ENCODE results near the gene HDAC4.
"Not testable (repeated sequence)": the region's sequence is repeated elsewhere in the genome, so short reads cannot be mapped to it uniquely, and the experiment has no call there.

Gene HDAC4

DNA sequence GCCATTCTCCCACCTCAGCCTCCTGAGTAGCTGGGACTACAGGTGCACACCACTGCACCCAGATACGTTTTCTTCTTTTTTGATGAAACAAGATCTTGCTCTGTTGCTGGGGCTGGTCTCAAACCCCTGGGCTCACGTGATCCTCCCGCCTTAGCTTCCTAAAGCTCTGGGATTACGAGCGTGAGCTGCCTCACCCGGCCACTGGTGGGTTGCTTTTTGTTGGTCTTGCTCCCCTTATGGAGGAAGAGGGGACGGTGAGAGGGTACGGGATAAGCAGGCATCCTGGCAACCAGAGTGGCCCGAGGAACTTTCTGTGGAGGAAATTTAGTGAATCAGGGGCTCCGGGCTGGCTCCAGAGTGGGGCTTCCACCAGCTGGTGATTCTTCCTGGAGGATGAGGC is 222.3 kb downstream of the HDAC4 start:
- DNase-seq = no peak

- DNase-seq = no peak
Observed at GRCh38 chr2:239177908-239178307, 222.9 kb downstream of the HDAC4 start.

DNA sequence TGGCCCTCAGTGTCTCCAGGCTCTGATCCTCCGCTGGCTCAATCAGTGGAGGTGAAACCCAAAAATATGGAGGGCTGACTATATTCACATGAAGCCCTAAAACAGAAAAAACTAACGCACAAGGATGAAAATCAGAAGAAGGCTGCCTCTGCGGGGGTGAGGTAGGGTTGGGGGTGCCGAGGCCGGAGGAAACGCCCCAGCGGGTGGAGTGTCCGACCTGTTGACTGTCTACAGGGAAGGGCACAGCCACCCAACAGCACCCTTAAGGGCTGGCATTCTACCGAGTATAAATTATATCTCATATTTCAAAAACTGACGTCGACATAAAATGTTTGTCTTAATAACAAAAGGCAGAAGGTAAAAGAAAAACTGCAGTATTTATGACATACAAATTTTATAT is 223.5 kb downstream of the HDAC4 start:
- no peak for DNase-seq

DNA sequence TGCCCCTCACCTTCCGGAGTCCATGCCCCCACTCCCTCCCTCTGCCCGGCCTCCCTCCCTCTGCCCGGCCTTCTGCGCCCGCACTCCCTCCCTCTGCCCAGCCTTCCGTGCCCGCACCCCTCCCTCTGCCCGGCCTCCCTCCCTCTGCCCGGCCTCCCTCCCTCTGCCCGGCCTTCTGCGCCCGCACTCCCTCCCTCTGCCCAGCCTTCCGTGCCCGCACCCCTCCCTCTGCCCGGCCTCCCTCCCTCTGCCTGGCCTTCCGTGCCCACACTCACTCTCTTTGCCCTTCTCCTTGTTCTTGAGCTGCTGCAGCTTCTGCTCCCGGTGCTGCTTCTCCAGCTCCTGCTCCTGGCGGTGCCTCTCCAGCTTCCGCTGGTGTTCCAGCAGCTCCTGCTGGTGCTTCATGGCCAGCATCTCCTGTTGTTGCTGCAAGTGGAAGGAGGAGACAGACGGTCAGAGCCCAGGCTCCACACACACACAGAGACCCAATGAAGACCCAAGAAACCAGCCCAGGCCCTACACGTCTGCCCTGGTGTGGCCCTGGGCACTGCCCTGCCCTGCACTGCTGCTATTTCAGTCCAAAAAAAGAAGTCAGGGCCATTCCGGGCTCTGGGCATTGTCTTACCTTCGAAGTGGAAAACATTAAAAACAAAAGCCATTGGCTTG is 224.5 kb downstream of the HDAC4 start:
- DNase-seq = not testable (repeated sequence)

DNA sequence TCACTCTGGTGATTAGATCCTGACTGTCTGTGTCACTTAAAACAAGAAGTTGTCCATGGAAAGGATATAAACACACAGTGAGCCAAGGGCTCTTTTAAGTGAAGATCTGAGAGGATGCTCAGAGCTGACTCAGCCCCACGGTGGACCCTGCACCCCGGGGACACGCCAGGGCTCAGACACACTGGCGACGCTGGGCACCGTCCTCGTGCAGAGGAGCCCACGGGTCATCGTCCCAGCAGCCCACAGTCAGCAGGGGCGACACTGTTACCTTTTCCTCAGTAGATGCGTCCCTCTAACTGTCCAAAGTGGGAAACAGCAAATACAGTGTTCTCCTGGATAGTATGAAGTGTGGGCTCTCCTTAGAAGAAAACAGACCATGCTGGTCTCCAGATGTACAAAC is 225.6 kb downstream of the HDAC4 start:
- DNase-seq = no peak

GRCh38 chr2:239173301-239173700 is 227.5 kb downstream of the HDAC4 start:
- DNase-seq = no peak

DNA sequence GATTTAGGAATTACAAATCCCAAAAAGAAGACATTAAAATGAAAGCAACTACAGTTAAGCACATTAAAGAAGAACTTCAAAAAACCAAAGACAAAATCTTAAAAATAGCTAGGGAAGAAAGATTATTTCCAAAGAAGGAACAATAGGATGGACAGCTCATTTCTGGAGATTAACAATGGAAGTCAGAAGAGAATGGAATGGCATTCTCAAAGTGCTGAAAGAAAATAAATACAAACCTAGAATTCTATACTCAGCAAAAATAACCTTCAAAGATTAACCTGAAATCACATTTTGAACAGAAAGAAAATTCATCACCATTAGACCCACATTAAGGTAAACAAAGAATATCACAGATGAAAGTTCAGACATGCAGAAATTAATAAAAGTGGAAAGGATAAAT is 229.2 kb downstream of the HDAC4 start:
- DNase-seq = no peak

DNA sequence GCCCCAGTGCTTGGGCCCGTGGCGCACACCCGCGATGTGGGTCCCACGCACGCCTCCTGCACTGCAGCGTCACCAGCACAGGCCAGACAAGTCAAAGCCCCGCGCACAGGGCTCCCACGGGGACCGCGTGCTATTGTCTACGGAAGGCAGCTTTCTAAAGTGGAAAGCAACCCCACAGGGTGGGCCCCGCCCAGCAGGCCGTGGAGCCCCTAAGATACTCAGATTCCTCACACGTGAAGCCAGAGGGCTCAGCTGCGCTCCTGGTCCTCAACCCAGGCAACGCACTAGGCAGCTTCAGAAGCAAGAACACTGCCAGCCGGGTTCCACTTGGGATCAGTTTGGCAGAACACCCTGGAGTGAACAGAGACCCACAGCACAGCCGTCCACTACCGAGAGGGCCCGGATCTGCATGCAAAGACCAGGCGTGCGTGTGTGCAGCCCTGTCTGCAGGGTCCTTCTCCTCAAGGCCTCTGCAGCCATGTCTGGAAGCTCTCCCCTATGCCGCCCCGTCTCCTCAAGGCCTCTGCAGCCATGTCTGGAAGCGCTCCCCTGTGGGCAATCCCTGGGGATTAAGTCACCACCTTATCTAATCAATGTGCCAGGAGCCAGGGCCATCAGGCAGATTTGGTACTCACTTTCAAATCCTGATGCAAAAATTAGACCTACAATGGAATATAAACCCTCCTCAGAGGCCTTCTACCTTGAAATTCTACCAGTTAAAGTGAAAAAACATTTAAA is 231.3 kb downstream of the HDAC4 start:
- DNase-seq = no peak

- DNase-seq = no peak
Observed at GRCh38 chr2:239168575-239168974, 232.2 kb downstream of the HDAC4 start.

- DNase-seq = no peak
Observed at GRCh38 chr2:239167766-239168444, 232.9 kb downstream of the HDAC4 start.

GRCh38 chr2:239167011-239167673 is 233.7 kb downstream of the HDAC4 start:
- DNase-seq = no peak

- DNase-seq = no peak
Observed at GRCh38 chr2:239166201-239166834, 234.5 kb downstream of the HDAC4 start.

DNA sequence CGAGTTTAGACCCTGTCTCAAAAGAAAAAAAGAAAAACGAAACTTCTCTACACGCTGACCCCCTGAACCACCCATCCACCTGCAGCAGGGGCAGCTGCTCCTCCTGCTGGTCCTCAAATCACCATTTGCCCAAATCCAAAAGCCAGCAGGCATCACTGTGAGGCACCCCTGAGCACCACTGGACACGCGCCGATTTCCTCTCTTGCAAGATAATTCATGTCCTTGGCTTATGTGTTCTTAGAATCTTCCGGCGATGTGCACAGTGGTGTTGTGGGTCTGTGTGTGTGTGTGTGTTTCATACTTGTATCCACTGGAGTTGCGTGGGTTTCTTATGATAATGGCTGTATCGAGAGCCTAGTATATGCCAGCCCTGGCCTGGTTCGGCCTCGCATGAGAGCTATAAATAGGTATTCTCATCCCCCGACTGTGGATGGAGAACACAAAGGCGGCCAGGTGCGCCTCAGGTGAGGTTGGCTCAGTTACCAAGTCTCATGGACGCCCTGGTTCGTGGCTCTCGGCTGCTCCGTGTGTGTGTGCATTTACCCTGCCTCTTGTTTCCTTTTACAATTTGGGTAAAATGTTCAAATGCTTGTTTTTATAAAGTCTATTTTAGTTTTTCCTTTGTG is 235.5 kb downstream of the HDAC4 start:
- DNase-seq = no peak

GRCh38 chr2:239164335-239164871 is 236.4 kb downstream of the HDAC4 start:
- no peak for DNase-seq

DNA sequence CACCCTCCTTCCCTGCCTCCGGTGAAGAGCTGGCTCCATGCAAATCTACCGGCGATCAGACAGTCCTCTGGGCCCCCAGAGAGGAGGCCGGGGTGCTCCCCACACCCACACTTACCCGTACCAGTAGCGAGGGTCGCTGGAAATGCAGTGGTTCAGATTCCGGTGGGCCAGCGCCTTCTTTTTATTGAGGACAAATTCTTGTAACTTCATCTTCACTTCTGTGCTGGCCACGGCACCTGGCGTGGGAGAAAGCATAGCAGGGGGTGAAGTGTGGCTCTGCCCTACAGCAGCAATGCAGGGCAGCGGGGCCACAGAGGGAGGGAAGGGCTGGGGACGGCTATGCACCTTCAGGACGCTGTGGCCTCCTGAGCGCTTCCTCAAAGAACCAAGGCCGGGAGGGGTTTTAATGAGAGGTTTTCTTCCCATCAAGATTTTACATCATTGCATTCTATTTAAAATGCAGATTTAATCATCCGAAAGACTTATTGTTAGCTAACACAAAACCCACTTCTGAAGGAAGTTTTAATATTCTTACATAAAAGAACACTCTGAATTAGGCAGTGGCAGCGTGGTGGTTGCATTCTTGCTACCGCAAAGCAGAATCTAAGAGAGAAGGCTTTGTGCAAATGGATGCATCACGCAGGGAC is 237.0 kb downstream of the HDAC4 start:
- no peak for DNase-seq

- DNase-seq = no peak
Observed at GRCh38 chr2:239162976-239163687, 237.7 kb downstream of the HDAC4 start.

DNA sequence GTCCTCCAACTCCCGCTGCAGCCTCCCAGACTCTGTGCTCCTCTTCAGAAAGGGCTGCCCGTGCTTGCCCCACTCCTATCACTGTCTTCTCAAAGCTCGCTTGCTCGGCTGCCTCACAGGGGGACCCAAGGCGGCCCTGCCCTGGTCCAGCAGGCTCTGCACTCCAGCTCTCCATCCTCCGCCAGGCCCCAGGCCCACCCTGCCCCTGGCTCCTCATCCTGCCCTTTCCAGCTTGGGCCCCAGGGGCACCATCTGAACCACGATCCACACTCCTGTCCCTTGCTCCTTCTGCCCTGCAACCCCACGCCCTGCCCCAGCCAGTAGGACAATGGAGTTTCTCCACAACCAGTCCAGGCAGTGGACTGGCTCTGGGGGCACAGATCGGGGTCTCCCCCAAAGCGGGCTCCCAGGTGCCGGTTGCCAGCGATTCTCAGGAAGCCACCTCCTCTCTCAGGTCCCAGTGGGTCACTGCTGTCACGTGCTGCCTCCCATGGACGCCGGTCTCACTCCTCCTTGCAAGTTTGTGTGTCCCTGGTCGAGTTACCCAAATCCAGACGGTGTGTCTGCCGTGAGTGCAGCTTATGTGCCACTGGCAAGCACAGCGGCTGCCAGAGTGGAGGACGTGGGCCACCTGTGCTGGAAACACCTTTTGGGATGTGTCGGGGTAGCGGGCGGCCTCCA is 238.5 kb downstream of the HDAC4 start:
- no peak for DNase-seq

DNA sequence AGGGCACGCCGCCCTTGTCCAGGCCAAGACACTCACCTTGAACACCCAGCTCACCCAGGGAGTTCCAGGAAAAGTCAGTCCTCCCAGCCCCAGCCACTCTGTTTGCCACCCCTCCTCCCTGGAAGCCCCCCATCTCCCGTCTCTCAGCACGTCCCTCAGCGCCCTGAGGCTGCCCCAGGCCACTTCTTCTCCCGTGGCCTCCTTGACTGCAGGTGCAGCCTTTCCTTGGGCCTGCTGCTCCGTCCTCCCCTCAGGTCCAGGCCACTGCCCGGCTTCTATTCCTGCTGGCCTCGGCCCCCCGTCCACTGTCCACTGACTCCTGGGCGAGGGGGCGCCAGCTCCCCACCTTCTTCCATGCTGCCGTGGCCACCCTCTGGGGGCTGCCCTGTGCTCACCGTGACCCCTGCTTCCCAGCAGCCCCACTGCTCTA is 239.1 kb downstream of the HDAC4 start:
- DNase-seq = no peak

DNA sequence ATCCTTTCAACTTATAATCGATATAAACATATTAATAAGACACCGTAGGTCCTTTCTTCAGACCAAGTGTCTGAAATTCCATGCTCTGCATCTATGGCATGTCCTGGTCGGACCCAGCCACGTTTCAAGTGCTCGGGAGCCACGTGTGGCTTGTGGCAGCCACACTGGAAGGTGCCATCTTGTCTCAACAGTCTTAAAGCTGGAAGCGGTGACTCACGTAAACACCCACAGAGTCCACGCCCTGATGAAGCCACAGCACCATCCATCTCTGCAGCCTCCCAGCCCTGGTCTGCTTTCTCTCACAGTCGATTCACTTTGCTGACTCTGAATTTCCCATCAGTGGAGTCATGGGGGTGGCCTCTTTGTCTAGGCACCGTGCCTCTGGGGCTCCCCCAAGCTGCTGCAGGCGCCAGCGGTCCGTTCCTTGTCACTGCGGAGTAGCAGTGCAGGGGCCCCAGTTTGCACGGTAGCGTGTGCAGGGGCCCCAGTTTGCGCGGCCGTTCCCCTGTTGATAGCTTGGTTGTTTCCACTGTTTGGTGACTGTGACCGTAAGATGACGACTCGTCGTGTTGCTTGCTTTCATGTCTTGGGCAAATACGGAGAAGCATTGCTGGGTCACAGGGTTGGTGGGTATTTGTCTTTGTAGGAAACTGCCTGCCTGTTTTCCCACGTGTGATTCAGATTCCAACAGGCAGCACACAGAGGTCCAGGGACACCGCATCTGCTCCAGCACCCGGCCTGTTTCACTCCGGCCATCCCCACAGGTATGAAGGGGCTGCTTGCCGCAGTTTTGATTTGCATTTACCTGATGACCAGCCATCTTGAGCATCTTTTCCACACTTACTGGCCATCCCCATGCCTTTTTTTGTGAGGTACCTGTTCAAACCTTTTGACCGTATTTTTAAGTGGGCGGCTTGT is 240.3 kb downstream of the HDAC4 start:
- no peak for DNase-seq
